ENCODE results near the gene ARHGEF16.

GRCh38 chr1:3426956-3427535 is 27.4 kb upstream of the ARHGEF16 start:
- TF ChIP-seq CTCF (IDR thresholded peaks at IDR 0.05) (no peak), POLR2A (IDR thresholded peaks at IDR 0.05) (no peak)

Measured in body of pancreas (tissue), 4 donors.